Mucosa of descending colon (tissue), 3 donors: ENCODE data around the gene GIPC2. TPM values are rescaled to one million over a fixed set of nuclear protein-coding genes. Genes with fewer than 3 reads are reported as not detected.

Experiments
- ATAC-seq: fragments of 200-7000 bp; cut with Tn5 transposase; one replicate; pipeline ENCODE4 v1.9.1; 2020; ENCODE audit warnings: mild to moderate bottlenecking, moderate library complexity
- DNase-seq, 3 donors: peaks; one replicate each; pipeline ENCODE4 v3.0.0-alpha.2; 2020
- H3K36me3 ChIP-seq: fragments of 200-600 bp; one replicate; pipeline ENCODE4 v1.8.0; 2021; ENCODE audit warnings: low read depth, mild to moderate bottlenecking
- H3K4me1 ChIP-seq: fragments of 200-600 bp; one replicate; pipeline ENCODE4 v1.8.0; 2021; ENCODE audit warnings: low read depth, mild to moderate bottlenecking
- H3K4me3 ChIP-seq: fragments of 200-600 bp; one replicate; pipeline ENCODE4 v1.8.0; 2021; ENCODE audit warnings: mild to moderate bottlenecking
- H3K9me3 ChIP-seq: fragments of 200-600 bp; one replicate; pipeline ENCODE4 v1.8.0; 2021; ENCODE audit warnings: mild to moderate bottlenecking
- intact Hi-C, 2 donors: fragments of 100-400 bp; cut with DNase I in 1 of 2; cut with micrococcal nuclease in 1 of 2; formaldehyde crosslinking; loops; one replicate each; pipeline versions ENCODE4 v1.11.0 to v1.11.1; 2022; cut with DNase I, micrococcal nuclease
- total RNA-seq, 3 donors: library from RNA; stranded (reverse); fragmentation: NEBNext Ultra II Directional in 2 of 3; extraction: Animal tissue kit (Norgen Biotek cat#: 25700) in 2 of 3; gene quantifications; one replicate each; pipeline versions ENCODE4 v1.2.1 to v1.2.4, GENCODE V29; 2021 to 2023
- TF ChIP-seq, protein P1 (sequence below): fragments of 200-600 bp; IDR thresholded peaks from one replicate; pipeline ENCODE4 v1.8.0; 2022; ENCODE audit warnings: antibody characterized with exemption, mild to moderate bottlenecking
- donor health status: DM: no; HTN: no; CAD: no; lungs with moderate emphysema.
- donor health status: DM: no; HTN: no; CAD: no.
- donor health status: DM: no; HTN: yes; CAD: no.

Gene GIPC2
- total RNA-seq, 3 donors from 2014 or later, result 12.8 to 34.7 (median 27.9) TPM

DNA sequence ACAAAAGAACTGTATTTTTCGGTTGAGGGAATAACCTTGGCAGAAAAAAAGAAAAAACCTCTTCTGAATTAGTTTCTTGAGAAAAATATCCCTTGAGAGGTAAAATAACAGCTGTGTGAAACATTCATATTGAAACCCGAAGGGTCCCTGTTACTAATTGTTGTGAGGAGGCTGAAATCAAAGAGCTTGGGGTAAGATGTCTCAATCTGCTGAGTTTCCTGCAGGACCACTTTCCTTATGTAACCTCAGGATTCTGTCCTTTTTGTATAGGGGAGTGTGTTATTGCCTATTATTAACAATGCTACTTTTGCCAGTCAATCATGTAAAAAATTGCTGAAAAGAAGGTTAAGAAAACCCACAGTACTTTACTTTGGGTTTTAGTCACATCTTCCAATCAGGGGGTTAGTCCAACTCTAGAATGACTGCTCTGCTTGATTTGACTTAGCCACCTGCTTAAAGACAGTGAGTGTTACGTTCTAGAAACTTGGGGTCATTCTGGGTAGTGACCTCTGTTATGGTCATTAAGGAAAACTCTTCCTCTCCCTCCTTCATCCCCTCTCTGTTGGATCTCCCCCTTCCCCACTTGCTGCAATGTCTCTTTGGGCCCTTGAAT lies 138.8 kb downstream of the GIPC2 start:
- DNase-seq (no peak), ATAC-seq (no peak)
- TF ChIP-seq, protein P1, sequence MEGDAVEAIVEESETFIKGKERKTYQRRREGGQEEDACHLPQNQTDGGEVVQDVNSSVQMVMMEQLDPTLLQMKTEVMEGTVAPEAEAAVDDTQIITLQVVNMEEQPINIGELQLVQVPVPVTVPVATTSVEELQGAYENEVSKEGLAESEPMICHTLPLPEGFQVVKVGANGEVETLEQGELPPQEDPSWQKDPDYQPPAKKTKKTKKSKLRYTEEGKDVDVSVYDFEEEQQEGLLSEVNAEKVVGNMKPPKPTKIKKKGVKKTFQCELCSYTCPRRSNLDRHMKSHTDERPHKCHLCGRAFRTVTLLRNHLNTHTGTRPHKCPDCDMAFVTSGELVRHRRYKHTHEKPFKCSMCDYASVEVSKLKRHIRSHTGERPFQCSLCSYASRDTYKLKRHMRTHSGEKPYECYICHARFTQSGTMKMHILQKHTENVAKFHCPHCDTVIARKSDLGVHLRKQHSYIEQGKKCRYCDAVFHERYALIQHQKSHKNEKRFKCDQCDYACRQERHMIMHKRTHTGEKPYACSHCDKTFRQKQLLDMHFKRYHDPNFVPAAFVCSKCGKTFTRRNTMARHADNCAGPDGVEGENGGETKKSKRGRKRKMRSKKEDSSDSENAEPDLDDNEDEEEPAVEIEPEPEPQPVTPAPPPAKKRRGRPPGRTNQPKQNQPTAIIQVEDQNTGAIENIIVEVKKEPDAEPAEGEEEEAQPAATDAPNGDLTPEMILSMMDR, result no peak
- no peaks in the 10 kb centered on the region for H3K36me3 ChIP-seq
- H3K9me3 ChIP-seq, result no peaks in the 10 kb centered on the region
- intact Hi-C loops, result no loop called here
- H3K4me1 ChIP-seq, result no peaks in the 10 kb centered on the region
- no peak overlapping the region for H3K4me3 ChIP-seq

Other genes starting within 250 kb of the GIPC2 start
- 10 to 100 TPM in 1 of 3 donors, 1 to 10 TPM in 2; 2.1 to 49.2 (median 7.2) TPM for gene NEXN, start 157.3 kb upstream of the GIPC2 start, total RNA-seq
- gene FUBP1, start 66.9 kb upstream of the GIPC2 start, total RNA-seq, result 100 to 1,000 TPM in 1 of 3 donors, 10 to 100 TPM in 2; 86.5 to 105 (median 97.8) TPM
- gene DNAJB4, start 41.0 kb upstream of the GIPC2 start, total RNA-seq, result 10 to 100 TPM; 15.8 to 42.2 (median 19.4) TPM